GM23338 (cell line): Measurements from ENCODE around the gene CCDC102A.

Source experiments
- CTCF ChIP-seq, 2 experiments: fragments of 200-600 bp in 1 of 2; sonication (generic) in 1 of 2; conservative IDR thresholded peaks; 2 replicates each; pipeline versions ENCODE4 v1.5.1 to v1.6.1; 2016 to 2017; ENCODE audit warnings: antibody characterized with exemption in 2 of 2, low read depth in 2 of 2, mild to moderate bottlenecking in 2 of 2, moderate library complexity in 1 of 2
- ETS1 ChIP-seq: IDR thresholded peaks from 2 replicates; pipeline ENCODE4 v1.6.1; 2016; ENCODE audit warnings: antibody characterized with exemption
- EZH2 ChIP-seq: fragments of 200-600 bp; sonication (generic); IDR thresholded peaks from one replicate; pipeline ENCODE4 v1.8.0; 2017; ENCODE audit warnings: antibody characterized with exemption, mild to moderate bottlenecking, low read depth; ENCODE audit not compliant: unreplicated experiment
- EZH2phosphoT487 ChIP-seq: fragments of 200-600 bp; sonication (generic); IDR thresholded peaks from one replicate; pipeline ENCODE4 v1.8.1; 2018; ENCODE audit warnings: antibody characterized with exemption; ENCODE audit not compliant: unreplicated experiment
- JUNB ChIP-seq: IDR thresholded peaks from one replicate; pipeline ENCODE4 v1.6.1; 2016; ENCODE audit warnings: antibody characterized with exemption; ENCODE audit not compliant: unreplicated experiment
- POLR2AphosphoS5 ChIP-seq: IDR thresholded peaks from 2 replicates; pipeline ENCODE4 v1.6.1; 2016; ENCODE audit warnings: antibody characterized with exemption, low read depth
- REST ChIP-seq: IDR thresholded peaks from one replicate; pipeline ENCODE4 v1.6.1; 2018; ENCODE audit warnings: antibody characterized with exemption; ENCODE audit not compliant: unreplicated experiment

- TF ChIP-seq CTCF (conservative IDR thresholded peaks at IDR 0.05; ENCODE audit: low read depth in 2 of 2) (no peak), REST (no peak), EZH2phosphoT487 (no peak), JUNB (no peak), POLR2AphosphoS5 (no peak), EZH2 (no peak), ETS1 (no peak)
Observed at GRCh38 chr16:57500578-57501111, 35.7 kb downstream of the CCDC102A start.
